Embryonic facial prominence (tissue), 1 donor: ENCODE results near the gene FAM118B.
A peak's percentile ranks its signal among the peaks of the same experiment; 100 is the strongest.
"Not testable (repeated sequence)": the region's sequence is repeated elsewhere in the genome, so short reads cannot be mapped to it uniquely, and the experiment has no call there.

Experiments
- DNase-seq: peaks from one replicate; pipeline ENCODE4 v3.0.0-alpha.2; 2016; ENCODE audit errors: extremely low spot score

Gene FAM118B

GRCh38 chr11:126268708-126269579, 57.4 kb downstream of the FAM118B start, which contains the start of the genes FOXRED1 and SRPRA:
FOXRED1 (plus strand) TSS chr11:126269154; CDS start chr11:126269207, 53 bp downstream.
SRPRA (minus strand) TSS chr11:126268895; CDS start chr11:126268804, 91 bp downstream.
- peak; percentile 98 for DNase-seq

- no peak for DNase-seq
These were observed 65.7 kb downstream of the FAM118B start for GRCh38 chr11:126277322-126277721.

- DNase-seq = no peak
These were observed 66.2 kb downstream of the FAM118B start for GRCh38 chr11:126277780-126278179.

GRCh38 chr11:126279191-126279590, 67.6 kb downstream of the FAM118B start:
- no peak for DNase-seq

- no peak for DNase-seq
These were observed 69.0 kb downstream of the FAM118B start for GRCh38 chr11:126280595-126280994.

- no peak for DNase-seq
These were observed 69.7 kb downstream of the FAM118B start for GRCh38 chr11:126281245-126281644.

- DNase-seq = no peak
These were observed 70.1 kb downstream of the FAM118B start for GRCh38 chr11:126281666-126282175.

GRCh38 chr11:126282361-126282735, 70.8 kb downstream of the FAM118B start:
- DNase-seq = no peak

- DNase-seq = peak; percentile 70
These were observed 71.4 kb downstream of the FAM118B start, which contains the start of gene TIRAP for GRCh38 chr11:126282736-126283591. TIRAP (plus strand) TSS chr11:126283093; CDS start chr11:126290895, 7,802 bp downstream.

GRCh38 chr11:126284829-126285228, 73.2 kb downstream of the FAM118B start:
- DNase-seq = no peak

- DNase-seq = no peak
These were observed 76.7 kb downstream of the FAM118B start for GRCh38 chr11:126288237-126288636.

- DNase-seq = no peak
These were observed 79.3 kb downstream of the FAM118B start for GRCh38 chr11:126290887-126291286.

GRCh38 chr11:126293726-126294125, 82.1 kb downstream of the FAM118B start:
- DNase-seq = no peak

GRCh38 chr11:126297004-126297403, 85.4 kb downstream of the FAM118B start:
- no peak for DNase-seq

GRCh38 chr11:126303623-126304456, 92.3 kb downstream of the FAM118B start, which contains the start of gene DCPS:
DCPS (plus strand) TSS chr11:126304060; CDS start chr11:126304081, 21 bp downstream.
- peak; percentile 76 for DNase-seq

GRCh38 chr11:126304457-126305075, 93.0 kb downstream of the FAM118B start:
- no peak for DNase-seq

- DNase-seq = no peak
These were observed 94.1 kb downstream of the FAM118B start for GRCh38 chr11:126305699-126306098.

- no peak for DNase-seq
These were observed 96.1 kb downstream of the FAM118B start for GRCh38 chr11:126307706-126308105.

GRCh38 chr11:126308271-126308671, 96.7 kb downstream of the FAM118B start:
- DNase-seq = no peak

- DNase-seq = not testable (repeated sequence)
These were observed 97.2 kb downstream of the FAM118B start for GRCh38 chr11:126308771-126309170.
